Gastrocnemius medialis (tissue), 4 donors: ENCODE data around the gene C1QTNF1.

Experiments
- POLR2A ChIP-seq, 2 donors: fragments of 450-650 bp; IDR thresholded peaks; one replicate each; pipeline ENCODE4 v1.6.1; 2017; ENCODE audit warnings: antibody characterized with exemption in 2 of 2, mild to moderate bottlenecking in 2 of 2, moderate library complexity in 2 of 2
- TF ChIP-seq, protein P1 (sequence below), 5 experiments: fragments of 450-650 bp in 3 of 5; fragments of 200-600 bp in 2 of 5; sonication (generic) in 2 of 5; IDR thresholded peaks in 4 of 5; conservative IDR thresholded peaks in 1 of 5; 1 replicate in 4 of 5; 2 replicates in 1 of 5; pipeline ENCODE4 v1.5.1; 2016 to 2019; ENCODE audit warnings: antibody characterized with exemption in 5 of 5, mild to moderate bottlenecking in 3 of 5, moderate library complexity in 3 of 5

GRCh38 chr17:79070266-79070880 lies 46.4 kb downstream of the C1QTNF1 start:
- TF ChIP-seq, protein P1, sequence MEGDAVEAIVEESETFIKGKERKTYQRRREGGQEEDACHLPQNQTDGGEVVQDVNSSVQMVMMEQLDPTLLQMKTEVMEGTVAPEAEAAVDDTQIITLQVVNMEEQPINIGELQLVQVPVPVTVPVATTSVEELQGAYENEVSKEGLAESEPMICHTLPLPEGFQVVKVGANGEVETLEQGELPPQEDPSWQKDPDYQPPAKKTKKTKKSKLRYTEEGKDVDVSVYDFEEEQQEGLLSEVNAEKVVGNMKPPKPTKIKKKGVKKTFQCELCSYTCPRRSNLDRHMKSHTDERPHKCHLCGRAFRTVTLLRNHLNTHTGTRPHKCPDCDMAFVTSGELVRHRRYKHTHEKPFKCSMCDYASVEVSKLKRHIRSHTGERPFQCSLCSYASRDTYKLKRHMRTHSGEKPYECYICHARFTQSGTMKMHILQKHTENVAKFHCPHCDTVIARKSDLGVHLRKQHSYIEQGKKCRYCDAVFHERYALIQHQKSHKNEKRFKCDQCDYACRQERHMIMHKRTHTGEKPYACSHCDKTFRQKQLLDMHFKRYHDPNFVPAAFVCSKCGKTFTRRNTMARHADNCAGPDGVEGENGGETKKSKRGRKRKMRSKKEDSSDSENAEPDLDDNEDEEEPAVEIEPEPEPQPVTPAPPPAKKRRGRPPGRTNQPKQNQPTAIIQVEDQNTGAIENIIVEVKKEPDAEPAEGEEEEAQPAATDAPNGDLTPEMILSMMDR (IDR thresholded peaks at IDR 0.05 in 4 of 5, conservative IDR thresholded peaks at IDR 0.05 in 1 of 5) = no peak
- no peak for TF ChIP-seq POLR2A (IDR thresholded peaks at IDR 0.05)
